HepG2 (cell line): ENCODE data around the gene TMC8. TPM values are rescaled to one million over a fixed set of nuclear protein-coding genes. Genes with fewer than 3 reads are reported as not detected.

ENCODE experiments used
- ASH2L ChIP-seq: fragments of 300-600, 200-600 bp; sonication (generic); IDR thresholded peaks from 2 replicates; pipeline ENCODE4 v1.7.0; 2017; ENCODE audit warnings: low read depth, mild to moderate bottlenecking, moderate library complexity, mixed read lengths, low read length; ENCODE audit not compliant: insufficient read length
- CEBPB ChIP-seq: IDR thresholded peaks from 2 replicates; pipeline ENCODE4 v1.6.1; 2011; ENCODE audit warnings: low read depth, low read length, improper control_type of control experiment, borderline replicate concordance
- FUBP1 ChIP-seq: sonication (generic); formaldehyde crosslinking; IDR thresholded peaks from 2 replicates; pipeline ENCODE4 v1.5.1; 2020; ENCODE audit warnings: missing genetic modification reagents, mild to moderate bottlenecking, borderline replicate concordance
- GMEB2 ChIP-seq: IDR thresholded peaks from 2 replicates; pipeline ENCODE4 v1.6.1; 2016; ENCODE audit warnings: missing biosample characterization, missing genetic modification reagents, low read depth
- HOXA5 ChIP-seq: sonication (generic); formaldehyde crosslinking; IDR thresholded peaks from 2 replicates; pipeline ENCODE4 v1.4.0; 2020; ENCODE audit warnings: missing genetic modification reagents
- IRX3 ChIP-seq: sonication (generic); formaldehyde crosslinking; IDR thresholded peaks from 2 replicates; pipeline ENCODE4 v1.8.1; 2023; ENCODE audit warnings: mild to moderate bottlenecking, low read depth, missing genetic modification reagents, borderline replicate concordance
- KLF6 ChIP-seq: IDR thresholded peaks from 2 replicates; pipeline ENCODE4 v1.8.0; 2016; ENCODE audit warnings: missing biosample characterization, missing genetic modification reagents
- SKIL ChIP-seq: sonication (generic); formaldehyde crosslinking; IDR thresholded peaks from 2 replicates; pipeline ENCODE4 v1.8.0; 2022; ENCODE audit warnings: missing genetic modification reagents, mild to moderate bottlenecking, moderate library complexity, borderline replicate concordance
- SNRNP70 ChIP-seq: fragments of 200-400 bp; formaldehyde crosslinking; IDR thresholded peaks from 2 replicates; pipeline ENCODE4 v1.6.1; 2017; ENCODE audit warnings: mild to moderate bottlenecking, low read depth, low read length, moderate library complexity
- TFE3 ChIP-seq: IDR thresholded peaks from 2 replicates; pipeline ENCODE4 v1.6.1; 2016
- XRCC5 ChIP-seq: fragments of 200-400 bp; formaldehyde crosslinking; optimal IDR thresholded peaks from 2 replicates; pipeline ENCODE3; 2017; ENCODE audit warnings: mild to moderate bottlenecking, low read length
- ZBTB20 ChIP-seq: sonication (generic); formaldehyde crosslinking; IDR thresholded peaks from 2 replicates; pipeline ENCODE4 v1.8.1; 2023; ENCODE audit warnings: missing genetic modification reagents, low read depth, mild to moderate bottlenecking, borderline replicate concordance
- ZBTB43 ChIP-seq: sonication (generic); formaldehyde crosslinking; conservative IDR thresholded peaks from 2 replicates; pipeline ENCODE4 v1.4.0; 2020; ENCODE audit warnings: missing genetic modification reagents
- ZFP62 ChIP-seq: sonication (generic); formaldehyde crosslinking; IDR thresholded peaks from 2 replicates; pipeline ENCODE4 v1.4.0; 2020; ENCODE audit warnings: missing genetic modification reagents
- ZNF263 ChIP-seq: sonication (generic); formaldehyde crosslinking; IDR thresholded peaks from 2 replicates; pipeline ENCODE4 v1.4.0; 2020; ENCODE audit warnings: missing genetic modification reagents
- ZNF547 ChIP-seq: sonication (generic); formaldehyde crosslinking; IDR thresholded peaks from 2 replicates; pipeline ENCODE4 v1.5.1; 2020; ENCODE audit warnings: mild to moderate bottlenecking, missing genetic modification reagents
- ZNF598 ChIP-seq: sonication (generic); formaldehyde crosslinking; IDR thresholded peaks from 2 replicates; pipeline ENCODE4 v1.5.1; 2020; ENCODE audit warnings: mild to moderate bottlenecking, missing genetic modification reagents, borderline replicate concordance
- ZNF781 ChIP-seq: sonication (generic); formaldehyde crosslinking; IDR thresholded peaks from 2 replicates; pipeline ENCODE4 v1.5.1; 2020; ENCODE audit warnings: borderline replicate concordance, mild to moderate bottlenecking, missing genetic modification reagents; ENCODE audit errors: not compliant biosample characterization
- polyA plus RNA-seq, 8 experiments: library from polyadenylated mRNA; depleted of rRNA in 3 of 8; stranded (reverse) in 7 of 8; unstranded in 1 of 8; fragments of >200 nt; fragmentation: Illumina TruSeq in 4 of 8; extraction: Trizol in 4 of 8; gene quantifications; 2 replicates each; pipeline versions ENCODE4 v1.2.1 to v1.2.3, GENCODE V29; 2011 to 2016; ENCODE audit warnings: low read depth in 4 of 8, missing spikeins in 1 of 8, mixed read lengths in 1 of 8; ENCODE audit not compliant: insufficient read depth in 1 of 8
- total RNA-seq, 5 experiments: library from RNA; depleted of rRNA; stranded (reverse); fragments of >200 nt; fragmentation: Illumina TruSeq; extraction: Trizol; gene quantifications; 2 replicates each; pipeline ENCODE4 v1.2.3, GENCODE V29; 2016; ENCODE audit warnings: low read depth in 1 of 5

TMC8 gene
- total and polyA plus RNA-seq, 2 of the 13 experiments (the other 11 are each of a cell fraction or from before 2014, with no cell fraction given): 0.53 to 7.8 TPM

- TF ChIP-seq FUBP1 (CRISPR knock-in tag) (no peak), ZNF781 (peak; percentile 53), TFE3 (peak; percentile 79), IRX3 (no peak), ZBTB43 (CRISPR knock-in tag) (0 out of 2 replicates have a peak, but pooled peaks have one; percentile 70), ASH2L (no peak), SKIL (CRISPR knock-in tag) (no peak; the same call in 1 of the 2 replicates), ZNF547 (CRISPR knock-in tag) (peak; percentile 73), ZNF263 (CRISPR knock-in tag) (peak; percentile 75), SNRNP70 (no peak), HOXA5 (CRISPR knock-in tag) (no peak), KLF6 (CRISPR knock-in tag) (no peak), GMEB2 (CRISPR knock-in tag) (no peak), ZBTB20 (CRISPR knock-in tag) (peak; percentile 79; the same call in 1 of the 2 replicates), XRCC5 (no peak), CEBPB (no peak), ZNF598 (CRISPR knock-in tag) (no peak), ZFP62 (CRISPR knock-in tag) (no peak)
Observed at GRCh38 chr17:78144736-78145641, 14.4 kb downstream of the TMC8 start (continued).
